GM21381 (cell line): ENCODE measurements around the gene APAF1.

ENCODE experiments used
- ATAC-seq: cut with Tn5 transposase; IDR thresholded peaks from one replicate; pipeline ENCODE4 v1.9.1; 2021; ENCODE audit warnings: mild to moderate bottlenecking, moderate library complexity; ENCODE audit not compliant: unreplicated experiment

The APAF1 gene

DNA sequence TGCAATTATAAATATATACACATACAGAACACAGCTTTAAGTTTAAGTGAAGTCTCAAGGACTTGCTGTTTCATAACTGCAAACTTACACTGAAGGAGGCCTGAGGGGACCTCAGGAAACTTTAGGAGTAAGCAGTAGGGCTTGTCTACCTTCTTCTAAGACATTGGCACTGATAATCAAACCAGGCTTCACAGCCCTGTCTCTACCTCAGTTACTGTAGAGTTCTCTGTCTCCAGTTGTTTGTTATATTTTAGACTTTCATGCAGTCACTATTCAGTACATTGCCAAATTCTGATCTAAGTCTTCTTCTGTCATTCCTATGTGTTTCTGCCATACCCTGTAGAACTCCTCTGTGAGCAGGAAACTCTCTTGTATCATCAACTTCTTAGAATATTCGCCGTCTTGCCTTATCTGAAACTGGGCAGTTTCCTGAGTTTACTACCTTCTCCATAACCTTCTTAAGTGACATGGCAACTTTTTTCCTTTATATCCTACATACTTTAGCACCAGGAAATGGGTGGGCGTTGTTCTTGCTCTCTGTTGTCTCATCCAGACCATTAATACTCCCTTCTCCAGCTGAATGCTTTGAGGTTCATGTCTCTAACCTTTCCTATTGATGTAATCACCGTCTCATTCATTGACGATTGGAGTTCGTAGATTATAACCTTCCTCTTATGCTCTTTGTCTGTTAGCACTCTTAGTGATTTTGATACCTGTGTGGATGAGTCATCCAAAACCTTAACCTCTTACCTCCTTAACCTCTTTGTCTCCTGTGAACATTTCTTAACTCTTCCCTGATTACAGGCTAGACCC lies 11.4 kb downstream of the APAF1 start:
- ATAC-seq: no peak

DNA sequence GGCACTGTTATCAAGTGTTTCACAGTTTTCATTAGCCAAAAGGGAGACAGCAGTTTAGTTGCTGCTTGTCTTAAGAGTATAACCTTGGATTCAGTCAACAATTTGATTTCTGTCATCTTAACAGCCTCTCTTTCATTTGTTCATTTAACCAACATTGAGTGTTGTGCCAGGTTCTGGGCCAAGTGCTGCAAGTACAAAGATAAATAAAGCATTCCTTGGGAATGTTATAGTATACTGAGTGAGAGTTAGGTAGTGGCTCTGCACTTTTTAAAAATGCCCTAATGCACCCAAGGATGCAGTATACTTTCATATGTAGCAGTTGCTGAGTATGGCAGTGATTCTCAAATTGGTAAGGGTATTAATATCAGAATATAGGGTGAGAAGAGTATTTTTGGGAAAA lies 15.4 kb downstream of the APAF1 start:
- no peak for ATAC-seq

- ATAC-seq: no peak
These were observed 24.7 kb downstream of the APAF1 start for GRCh38 chr12:98669751-98670150.

- no peak for ATAC-seq
These were observed 26.4 kb downstream of the APAF1 start for GRCh38 chr12:98671459-98671858.

DNA sequence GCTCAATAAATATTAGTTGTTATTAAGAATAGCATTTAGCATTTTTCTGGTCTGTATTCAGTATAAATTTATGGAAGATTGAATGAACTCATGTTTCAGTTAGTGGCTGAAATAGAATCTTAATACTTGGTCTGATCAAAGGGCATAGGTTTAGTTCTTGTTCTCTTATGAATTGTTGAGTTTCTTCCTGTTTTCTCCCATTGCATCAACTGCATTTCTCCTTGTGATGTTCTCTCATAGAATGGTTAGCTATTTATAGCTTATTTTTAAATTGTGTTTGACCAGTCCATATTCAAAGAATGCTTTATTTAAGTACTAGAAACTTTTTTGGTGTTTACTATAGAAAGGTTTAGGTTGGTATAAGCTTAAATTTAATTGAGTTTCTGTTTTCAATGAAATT lies 29.8 kb downstream of the APAF1 start:
- no peak for ATAC-seq

DNA sequence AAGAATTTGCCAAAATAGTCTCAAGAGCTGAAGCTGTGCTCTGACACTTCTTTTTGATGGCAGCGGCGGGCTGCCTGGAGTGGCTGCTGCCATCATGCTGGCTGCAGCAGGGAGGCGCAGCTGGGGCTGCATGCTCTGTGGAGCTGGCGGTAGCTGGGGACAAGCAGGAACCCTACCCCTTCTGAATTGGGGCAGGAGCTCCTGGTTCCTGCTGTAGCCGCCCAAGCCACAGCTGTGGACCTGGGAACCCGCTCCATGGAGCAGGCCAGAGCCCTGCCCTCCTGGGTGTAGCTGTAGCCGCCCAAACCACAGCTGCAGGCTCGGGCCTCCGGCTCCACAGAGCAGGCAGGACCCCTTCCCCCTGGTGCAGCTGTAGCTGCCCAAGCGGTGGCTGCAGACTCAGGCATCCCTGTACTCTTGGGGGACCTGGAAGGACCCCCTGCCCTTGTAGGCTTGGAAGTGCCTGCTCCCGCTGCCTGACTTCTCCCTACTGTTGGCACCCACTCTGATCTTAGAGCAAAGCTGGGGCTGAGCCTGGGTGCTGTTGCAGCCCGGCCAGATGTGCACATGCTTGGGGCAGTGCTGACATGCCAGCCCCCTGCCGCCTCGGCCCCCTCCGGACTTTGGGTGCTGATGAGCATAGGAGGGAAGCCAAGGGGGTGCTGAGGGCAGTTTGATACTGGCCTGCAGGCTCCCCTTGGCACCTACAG lies 33.3 kb downstream of the APAF1 start:
- ATAC-seq: no peak

GRCh38 chr12:98678946-98679610 lies 34.0 kb downstream of the APAF1 start:
- no peak for ATAC-seq

DNA sequence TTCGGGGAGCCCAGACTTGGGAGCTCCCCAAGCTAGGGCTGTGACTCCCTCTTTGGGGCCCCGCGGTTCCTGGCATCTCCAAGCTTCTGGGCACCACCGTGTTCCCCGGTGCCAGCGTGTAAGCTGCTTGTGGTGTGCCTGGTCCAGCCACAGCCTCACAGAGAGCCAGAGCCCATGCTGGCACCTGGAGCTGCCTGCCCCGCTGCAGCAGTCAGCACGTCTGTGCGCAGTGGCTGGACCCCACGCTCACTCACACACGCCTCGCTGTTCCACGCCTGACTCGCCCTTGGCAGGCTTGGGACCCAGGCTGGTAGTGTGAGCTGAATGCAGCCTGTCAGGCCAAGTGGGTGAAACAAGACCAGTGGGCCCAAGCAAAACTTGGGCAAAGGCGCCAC lies 34.5 kb downstream of the APAF1 start:
- no peak for ATAC-seq

DNA sequence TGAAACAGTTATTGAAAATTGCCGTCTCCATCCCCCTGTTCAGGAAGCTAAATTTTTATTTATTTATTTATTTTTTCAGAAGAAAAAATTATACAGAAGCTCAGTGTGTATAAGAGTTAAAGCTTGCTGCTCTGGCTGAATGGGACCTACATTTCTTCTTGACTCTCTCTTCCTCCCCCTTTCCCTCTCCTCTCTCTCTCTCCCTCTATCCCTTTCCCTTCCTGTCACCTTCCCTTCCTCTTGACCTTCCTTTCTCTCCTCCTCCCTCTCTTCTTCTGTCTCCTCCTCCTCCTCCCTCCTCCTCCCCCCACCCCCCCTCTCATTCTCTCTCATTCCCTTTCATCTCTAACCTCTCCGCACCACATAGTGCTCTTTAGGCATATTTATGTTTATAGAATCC lies 39.1 kb downstream of the APAF1 start:
- ATAC-seq: no peak

- ATAC-seq: no peak
These were observed 41.5 kb downstream of the APAF1 start for GRCh38 chr12:98686603-98687002.

- ATAC-seq: no peak
These were observed 46.3 kb downstream of the APAF1 start for GRCh38 chr12:98691351-98691750.

DNA sequence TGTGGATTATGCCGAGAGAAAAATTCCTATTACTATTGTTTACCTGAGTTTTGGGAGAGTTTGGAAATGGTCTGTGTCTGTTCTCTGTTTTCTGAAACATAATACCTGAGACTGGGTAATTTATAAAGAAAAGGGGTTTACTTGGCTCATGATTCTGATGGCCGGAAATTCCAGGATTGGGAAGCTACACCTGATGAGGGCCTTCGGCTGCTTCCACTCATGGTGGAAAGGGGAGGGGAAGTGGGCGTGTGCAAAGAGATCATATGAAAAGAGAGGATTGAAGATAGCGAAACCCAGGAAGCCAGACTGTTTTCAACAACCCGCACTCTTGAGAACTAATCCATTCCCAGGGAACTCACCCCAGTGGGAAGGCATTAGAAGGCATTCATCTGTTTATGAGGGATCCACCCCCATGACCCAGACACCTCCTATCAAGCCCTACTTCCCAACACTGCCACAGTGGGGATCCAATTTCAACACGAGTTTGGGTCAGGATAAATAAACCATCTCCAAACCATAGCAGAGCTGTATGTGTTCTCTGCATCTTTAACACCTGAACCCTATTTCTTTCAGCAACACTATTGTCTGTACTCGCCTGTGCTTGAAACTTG lies 51.1 kb downstream of the APAF1 start:
- ATAC-seq: no peak

DNA sequence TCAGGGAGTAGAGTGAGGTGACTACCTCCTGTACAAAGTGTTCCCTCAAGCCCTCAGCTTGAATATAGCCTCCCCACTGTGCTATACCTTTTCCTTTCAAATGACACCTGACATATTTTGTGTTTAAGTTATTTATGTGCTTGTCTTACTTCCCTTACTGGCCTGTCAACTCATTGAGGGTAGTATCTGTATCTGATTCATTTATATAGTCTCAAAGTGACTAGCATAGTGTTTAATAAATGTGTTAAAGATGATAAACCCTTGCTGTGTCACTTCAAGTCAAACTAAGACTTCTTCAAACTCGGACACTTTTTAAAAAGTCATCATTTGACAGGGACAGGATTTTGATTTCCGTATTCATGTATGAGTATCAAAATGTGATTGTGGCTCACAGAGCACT lies 52.1 kb downstream of the APAF1 start:
- no peak for ATAC-seq

- peak; percentile 94 for ATAC-seq
These were observed 53.7 kb downstream of the APAF1 start for GRCh38 chr12:98698603-98699463.

DNA sequence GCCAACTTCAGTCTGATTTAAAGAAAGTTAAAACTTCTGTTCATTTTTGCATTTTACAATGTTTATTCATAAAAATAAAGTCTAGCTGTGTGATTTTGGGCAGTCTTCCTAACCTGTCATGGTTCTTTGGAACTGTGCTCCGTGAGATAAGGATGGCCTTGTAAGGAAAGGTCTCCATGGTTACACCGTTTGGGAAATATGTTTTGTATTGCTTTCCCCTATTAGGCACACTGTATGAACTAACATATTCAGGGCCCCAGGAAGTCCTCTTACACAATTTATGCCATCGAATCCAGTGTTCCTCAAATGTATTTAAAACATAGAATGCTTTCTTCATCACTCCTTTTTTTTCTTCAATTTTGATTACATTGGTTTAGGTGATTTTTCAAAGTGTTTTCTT lies 54.5 kb downstream of the APAF1 start:
- ATAC-seq: no peak

DNA sequence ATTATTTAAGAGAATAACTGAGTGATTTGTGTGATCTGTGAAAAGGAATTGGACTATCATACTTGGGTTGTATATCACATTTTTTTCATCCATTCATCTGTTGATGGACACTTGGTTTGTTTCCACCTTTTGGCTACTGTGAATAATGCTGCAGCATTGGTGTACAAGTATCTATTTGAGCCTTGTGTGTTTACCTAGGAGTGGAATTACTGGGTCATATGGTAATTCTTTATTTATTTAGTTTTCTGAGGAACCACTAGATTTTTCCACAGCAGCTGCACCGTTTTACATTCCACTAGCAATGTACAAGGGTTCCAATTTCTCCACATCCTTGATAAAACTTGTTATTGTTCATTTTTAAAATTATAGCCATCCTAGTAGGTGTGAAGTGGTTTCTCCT lies 56.1 kb downstream of the APAF1 start:
- ATAC-seq: no peak

- no peak for ATAC-seq
These were observed 63.9 kb downstream of the APAF1 start for GRCh38 chr12:98709022-98709421.

DNA sequence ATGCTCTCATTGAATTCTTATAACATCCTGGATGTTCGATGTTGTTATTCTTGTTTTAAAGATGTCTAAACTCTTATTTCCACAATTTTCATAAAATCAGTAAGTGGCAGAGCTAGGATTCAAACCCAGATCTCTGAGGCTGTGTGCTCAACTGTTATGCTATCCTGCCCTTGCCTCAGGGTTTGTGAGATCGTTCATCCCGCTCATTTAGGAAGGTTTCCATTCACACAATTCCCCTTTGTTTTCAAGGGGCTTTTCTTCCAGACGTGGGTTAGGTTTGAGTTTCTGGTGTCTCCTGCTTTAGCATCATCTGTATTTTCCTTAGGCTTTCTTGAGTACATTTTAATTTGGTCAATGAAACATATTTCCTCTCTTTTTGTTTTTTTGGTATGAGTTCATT lies 69.3 kb downstream of the APAF1 start:
- no peak for ATAC-seq

- ATAC-seq: no peak
These were observed 74.7 kb downstream of the APAF1 start for GRCh38 chr12:98719515-98720504.
